Karpas-422 (cell line): Measurements from ENCODE around the gene TSPAN9. TPM values are rescaled to one million over a fixed set of nuclear protein-coding genes. Genes with fewer than 3 reads are reported as not detected.

Experiments
- DNase-seq: peaks from one replicate; pipeline ENCODE4 v3.0.0-alpha.2; 2015
- H2AFZ ChIP-seq: fragments of 200-600 bp; sonication (generic); 2 replicates; pipeline ENCODE4 v1.6.1; 2014; ENCODE audit warnings: antibody characterized with exemption, low read length, mixed read lengths
- H3K27ac ChIP-seq: fragments of 200-600 bp; sonication (generic); 2 replicates; pipeline ENCODE4 v1.5.1; 2014; ENCODE audit warnings: mild to moderate bottlenecking, low read length, moderate library complexity
- H3K27me3 ChIP-seq: fragments of 200-600 bp; sonication (generic); 2 replicates; pipeline ENCODE4 v1.6.1; 2014; ENCODE audit warnings: low read length, mixed read lengths
- H3K36me3 ChIP-seq: fragments of 200-600 bp; sonication (generic); 2 replicates; pipeline ENCODE4 v1.6.1; 2014; ENCODE audit warnings: low read length, mixed read lengths; ENCODE audit not compliant: insufficient read depth
- H3K4me1 ChIP-seq: fragments of 200-600 bp; sonication (generic); 2 replicates; pipeline ENCODE4 v1.6.1; 2014; ENCODE audit warnings: mild to moderate bottlenecking, low read length, mixed read lengths
- H3K4me2 ChIP-seq: fragments of 200-600 bp; sonication (generic); 2 replicates; pipeline ENCODE4 v1.6.1; 2014; ENCODE audit warnings: low read length, low read depth, mild to moderate bottlenecking; ENCODE audit not compliant: poor library complexity, severe bottlenecking
- H3K4me3 ChIP-seq: fragments of 200-600 bp; sonication (generic); 2 replicates; pipeline ENCODE4 v1.5.1; 2014; ENCODE audit warnings: mild to moderate bottlenecking, antibody characterized with exemption, low read length, mixed read lengths
- H3K79me2 ChIP-seq: fragments of 200-600 bp; sonication (generic); 2 replicates; pipeline ENCODE4 v1.6.1; 2014; ENCODE audit warnings: mild to moderate bottlenecking, low read length, mixed read lengths
- H3K9ac ChIP-seq: fragments of 200-600 bp; sonication (generic); 2 replicates; pipeline ENCODE4 v1.6.0; 2014; ENCODE audit warnings: low read length
- H3K9me2 ChIP-seq: fragments of 200-600 bp; sonication (generic), shearing (Covaris generic); replicated peaks from 2 replicates; pipeline ENCODE4 v1.6.0; 2014; ENCODE audit warnings: mild to moderate bottlenecking, low read length, moderate library complexity; ENCODE audit not compliant: insufficient read depth
- H3K9me3 ChIP-seq: fragments of 300-700, 200-600 bp; sonication (generic); 2 replicates; pipeline ENCODE4 v1.6.1; 2014; ENCODE audit warnings: low read length, mixed read lengths
- H4K20me1 ChIP-seq: fragments of 200-600 bp; sonication (generic); 2 replicates; pipeline ENCODE4 v1.6.1; 2014; ENCODE audit warnings: mild to moderate bottlenecking, antibody characterized with exemption, low read length, low read depth; ENCODE audit not compliant: insufficient read depth
- total RNA-seq: library from RNA; depleted of rRNA; stranded (reverse); fragments of >200 nt; shearing (Covaris generic); gene quantifications from 2 replicates; pipeline ENCODE4 v1.2.3, GENCODE V29; 2014; ENCODE audit warnings: low replicate concordance; rRNA removed

The TSPAN9 gene
- total RNA-seq = 0.25 and 2.0 TPM in 2 replicates

- Histone ChIP-seq H3K9me3 (no peaks in the 10 kb centered on the region), H4K20me1 (no peaks in the 10 kb centered on the region), H3K4me1 (peaks cover 12% of the 10 kb centered on the region), H3K9ac (no peak within 1 kb of the TSS), H3K9me2 (no peaks in the 10 kb centered on the region), H3K4me3 (no peak within 1 kb of the TSS), H3K36me3 (no peaks in the 10 kb centered on the region), H3K27ac (no peak within 1 kb of the TSS), H3K79me2 (no peaks in the 10 kb centered on the region), H3K27me3 (no peaks in the 10 kb centered on the region), H2AFZ (no peak within 1 kb of the TSS), H3K4me2 (peak within 1 kb of the TSS; percentile 38)
- no peak for DNase-seq
Observed at GRCh38 chr12:3076730-3077571, at the start of gene TSPAN9. TSS of gene TSPAN9 (plus strand) at chr12:3077379. CDS start at chr12:3201194, 123,815 bp downstream.

GRCh38 chr12:3028108-3028507 is 49.1 kb upstream of the TSPAN9 start:
- H3K79me2 ChIP-seq = no peaks in the 10 kb centered on the region
- no peaks in the 10 kb centered on the region for H4K20me1 ChIP-seq
- H3K36me3 ChIP-seq = no peaks in the 10 kb centered on the region
- H3K27ac ChIP-seq = no peak overlapping the region
- no peak overlapping the region for H3K4me3 ChIP-seq
- no peak overlapping the region for H3K9ac ChIP-seq
- DNase-seq = no peak
- no peaks in the 10 kb centered on the region for H3K9me3 ChIP-seq
- H3K27me3 ChIP-seq = no peaks in the 10 kb centered on the region
- H3K4me2 ChIP-seq = no peak overlapping the region
- H3K4me1 ChIP-seq = no peaks in the 10 kb centered on the region
- no peak overlapping the region for H2AFZ ChIP-seq
- H3K9me2 ChIP-seq = no peaks in the 10 kb centered on the region

- Histone ChIP-seq H3K27ac (no peak overlapping the region), H3K4me2 (no peak overlapping the region), H3K27me3 (no peaks in the 10 kb centered on the region), H3K4me3 (no peak overlapping the region), H4K20me1 (no peaks in the 10 kb centered on the region), H3K79me2 (no peaks in the 10 kb centered on the region), H3K9me2 (no peaks in the 10 kb centered on the region), H2AFZ (no peak overlapping the region), H3K36me3 (no peaks in the 10 kb centered on the region), H3K9ac (no peak overlapping the region), H3K4me1 (peaks cover 15% of the 10 kb centered on the region), H3K9me3 (no peaks in the 10 kb centered on the region)
- no peak for DNase-seq
Observed at GRCh38 chr12:3030821-3031429, 46.3 kb upstream of the TSPAN9 start.

GRCh38 chr12:3032161-3032560 is 45.0 kb upstream of the TSPAN9 start:
- H3K4me2 ChIP-seq = no peak overlapping the region
- no peaks in the 10 kb centered on the region for H3K9me3 ChIP-seq
- no peak overlapping the region for H3K9ac ChIP-seq
- H3K9me2 ChIP-seq = no peaks in the 10 kb centered on the region
- DNase-seq = no peak
- no peaks in the 10 kb centered on the region for H3K79me2 ChIP-seq
- no peaks in the 10 kb centered on the region for H4K20me1 ChIP-seq
- H3K27me3 ChIP-seq = no peaks in the 10 kb centered on the region
- no peak overlapping the region for H2AFZ ChIP-seq
- H3K27ac ChIP-seq = no peak overlapping the region
- peaks cover 28% of the 10 kb centered on the region for H3K4me1 ChIP-seq
- no peak overlapping the region for H3K4me3 ChIP-seq
- H3K36me3 ChIP-seq = no peaks in the 10 kb centered on the region

- no peak overlapping the region for H3K27ac ChIP-seq
- no peaks in the 10 kb centered on the region for H4K20me1 ChIP-seq
- no peaks in the 10 kb centered on the region for H3K27me3 ChIP-seq
- no peaks in the 10 kb centered on the region for H3K36me3 ChIP-seq
- H3K4me2 ChIP-seq = no peak overlapping the region
- no peaks in the 10 kb centered on the region for H3K79me2 ChIP-seq
- H3K4me1 ChIP-seq = peaks cover 35% of the 10 kb centered on the region
- H3K4me3 ChIP-seq = no peak overlapping the region
- no peaks in the 10 kb centered on the region for H3K9me3 ChIP-seq
- no peak for DNase-seq
- no peaks in the 10 kb centered on the region for H3K9me2 ChIP-seq
- H2AFZ ChIP-seq = no peak overlapping the region
- H3K9ac ChIP-seq = no peak overlapping the region
Observed at GRCh38 chr12:3032770-3033538, 44.2 kb upstream of the TSPAN9 start.

- Histone ChIP-seq H2AFZ (no peak overlapping the region), H3K9me2 (no peaks in the 10 kb centered on the region), H3K9ac (no peak overlapping the region), H3K9me3 (no peaks in the 10 kb centered on the region), H3K4me2 (no peak overlapping the region), H3K36me3 (no peaks in the 10 kb centered on the region), H3K79me2 (no peaks in the 10 kb centered on the region), H3K4me3 (no peak overlapping the region), H4K20me1 (no peaks in the 10 kb centered on the region), H3K27me3 (no peaks in the 10 kb centered on the region), H3K4me1 (peaks cover 41% of the 10 kb centered on the region), H3K27ac (no peak overlapping the region)
- DNase-seq = no peak
Observed at GRCh38 chr12:3033539-3033867, 43.7 kb upstream of the TSPAN9 start.

- Histone ChIP-seq H4K20me1 (no peaks in the 10 kb centered on the region), H3K9me3 (no peaks in the 10 kb centered on the region), H2AFZ (no peak overlapping the region), H3K9me2 (no peaks in the 10 kb centered on the region), H3K36me3 (no peaks in the 10 kb centered on the region), H3K4me2 (peak overlapping the region; percentile 28), H3K9ac (no peak overlapping the region), H3K27me3 (no peaks in the 10 kb centered on the region), H3K79me2 (no peaks in the 10 kb centered on the region), H3K27ac (no peak overlapping the region), H3K4me3 (no peak overlapping the region), H3K4me1 (peaks cover 48% of the 10 kb centered on the region)
- DNase-seq = peak; percentile 91
Observed at GRCh38 chr12:3034067-3034750, 43.0 kb upstream of the TSPAN9 start.

GRCh38 chr12:3035171-3035570 is 42.0 kb upstream of the TSPAN9 start:
- Histone ChIP-seq H3K27ac (no peak overlapping the region), H3K79me2 (no peaks in the 10 kb centered on the region)
- DNase-seq = no peak

More at GRCh38 chr12:3035171-3035570, 42.0 kb upstream of the TSPAN9 start:
- Histone ChIP-seq H4K20me1 (no peaks in the 10 kb centered on the region), H3K36me3 (no peaks in the 10 kb centered on the region), H3K4me2 (no peak overlapping the region), H3K4me1 (peaks cover 58% of the 10 kb centered on the region), H3K9me2 (no peaks in the 10 kb centered on the region), H2AFZ (no peak overlapping the region), H3K9ac (no peak overlapping the region), H3K27me3 (no peaks in the 10 kb centered on the region), H3K9me3 (no peaks in the 10 kb centered on the region), H3K4me3 (no peak overlapping the region)
